Measurements from ENCODE around the gene PRMT3.

Gene PRMT3

GRCh38 chr11:20518323-20518834, 130.9 kb downstream of the PRMT3 start:
- Histone ChIP-seq H3K27ac (ENCODE audit: low read depth, low read length, severe bottlenecking) (no peak overlapping the region), H3K4me1 (ENCODE audit: control insufficient read depth, insufficient read depth, low read length, poor library complexity, severe bottlenecking) (no peaks in the 10 kb centered on the region), H3K9me3 (ENCODE audit: control insufficient read depth, low read length) (no peaks in the 10 kb centered on the region), H3K36me3 (ENCODE audit: control insufficient read depth, insufficient read depth, low read length) (no peaks in the 10 kb centered on the region), H3K4me3 (ENCODE audit: extremely low read depth, insufficient read depth, low read length, poor library complexity, severe bottlenecking) (no peak overlapping the region)
- WGBS, 2 experiments (ENCODE audit: insufficient coverage in 2 of 2): 89 to 92% methylated on average over 4 to 6 of the region's 7 CpGs

GRCh38 chr11:20522536-20522935, 135.0 kb downstream of the PRMT3 start:
- no peaks in the 10 kb centered on the region for H3K4me1 ChIP-seq (ENCODE audit: control insufficient read depth, insufficient read depth, low read length, poor library complexity, severe bottlenecking)
- WGBS, 2 experiments (ENCODE audit: insufficient coverage in 2 of 2): no CpG with 5 or more reads among the region's 1 CpG
- H3K9me3 ChIP-seq (ENCODE audit: control insufficient read depth, low read length): no peaks in the 10 kb centered on the region
- H3K4me3 ChIP-seq (ENCODE audit: extremely low read depth, insufficient read depth, low read length, poor library complexity, severe bottlenecking): no peak overlapping the region
- no peaks in the 10 kb centered on the region for H3K36me3 ChIP-seq (ENCODE audit: control insufficient read depth, insufficient read depth, low read length)
- H3K27ac ChIP-seq (ENCODE audit: low read depth, low read length, severe bottlenecking): no peak overlapping the region

GRCh38 chr11:20529757-20530156, 142.2 kb downstream of the PRMT3 start:
- H3K4me1 ChIP-seq (ENCODE audit: control insufficient read depth, insufficient read depth, low read length, poor library complexity, severe bottlenecking): peaks cover 3% of the 10 kb centered on the region
- H3K27ac ChIP-seq (ENCODE audit: low read depth, low read length, severe bottlenecking): no peak overlapping the region
- WGBS, 2 experiments (ENCODE audit: insufficient coverage in 2 of 2): 73 to 92% methylated on average over 2 to 4 of the region's 5 CpGs
- no peaks in the 10 kb centered on the region for H3K9me3 ChIP-seq (ENCODE audit: control insufficient read depth, low read length)
- H3K36me3 ChIP-seq (ENCODE audit: control insufficient read depth, insufficient read depth, low read length): no peaks in the 10 kb centered on the region
- no peak overlapping the region for H3K4me3 ChIP-seq (ENCODE audit: extremely low read depth, insufficient read depth, low read length, poor library complexity, severe bottlenecking)

- H3K4me3 ChIP-seq (ENCODE audit: extremely low read depth, insufficient read depth, low read length, poor library complexity, severe bottlenecking): no peak overlapping the region
- WGBS, 2 experiments (ENCODE audit: insufficient coverage in 2 of 2): 86 to 91% methylated on average over 8 to 11 of the region's 13 CpGs
Observed at GRCh38 chr11:20530942-20531703, 143.6 kb downstream of the PRMT3 start.

GRCh38 chr11:20535271-20535881, 147.9 kb downstream of the PRMT3 start:
- H3K4me1 ChIP-seq (ENCODE audit: control insufficient read depth, insufficient read depth, low read length, poor library complexity, severe bottlenecking): peaks cover 3% of the 10 kb centered on the region
- 55 to 89% methylated on average over 1 to 2 of the region's 2 CpGs for WGBS, 2 experiments (ENCODE audit: insufficient coverage in 2 of 2)
- no peak overlapping the region for H3K4me3 ChIP-seq (ENCODE audit: extremely low read depth, insufficient read depth, low read length, poor library complexity, severe bottlenecking)
- H3K36me3 ChIP-seq (ENCODE audit: control insufficient read depth, insufficient read depth, low read length): no peaks in the 10 kb centered on the region
- H3K27ac ChIP-seq (ENCODE audit: low read depth, low read length, severe bottlenecking): no peak overlapping the region
- peaks cover 3% of the 10 kb centered on the region for H3K9me3 ChIP-seq (ENCODE audit: control insufficient read depth, low read length)

More at GRCh38 chr11:20530942-20531703, 143.6 kb downstream of the PRMT3 start:
- H3K36me3 ChIP-seq (ENCODE audit: control insufficient read depth, insufficient read depth, low read length): no peaks in the 10 kb centered on the region
- H3K4me1 ChIP-seq (ENCODE audit: control insufficient read depth, insufficient read depth, low read length, poor library complexity, severe bottlenecking): peaks cover 3% of the 10 kb centered on the region
- no peak overlapping the region for H3K27ac ChIP-seq (ENCODE audit: low read depth, low read length, severe bottlenecking)
- no peaks in the 10 kb centered on the region for H3K9me3 ChIP-seq (ENCODE audit: control insufficient read depth, low read length)

GRCh38 chr11:20536365-20536764, 148.8 kb downstream of the PRMT3 start:
- Histone ChIP-seq H3K4me3 (ENCODE audit: extremely low read depth, insufficient read depth, low read length, poor library complexity, severe bottlenecking) (no peak overlapping the region), H3K9me3 (ENCODE audit: control insufficient read depth, low read length) (peaks cover 3% of the 10 kb centered on the region), H3K4me1 (ENCODE audit: control insufficient read depth, insufficient read depth, low read length, poor library complexity, severe bottlenecking) (no peaks in the 10 kb centered on the region), H3K27ac (ENCODE audit: low read depth, low read length, severe bottlenecking) (no peak overlapping the region), H3K36me3 (ENCODE audit: control insufficient read depth, insufficient read depth, low read length) (no peaks in the 10 kb centered on the region)
- no CpG with 5 or more reads among the region's 3 CpGs for WGBS, 2 experiments (ENCODE audit: insufficient coverage in 2 of 2)

- Histone ChIP-seq H3K4me1 (ENCODE audit: control insufficient read depth, insufficient read depth, low read length, poor library complexity, severe bottlenecking) (no peaks in the 10 kb centered on the region), H3K4me3 (ENCODE audit: extremely low read depth, insufficient read depth, low read length, poor library complexity, severe bottlenecking) (no peak overlapping the region), H3K9me3 (ENCODE audit: control insufficient read depth, low read length) (peaks cover 3% of the 10 kb centered on the region), H3K27ac (ENCODE audit: low read depth, low read length, severe bottlenecking) (no peak overlapping the region), H3K36me3 (ENCODE audit: control insufficient read depth, insufficient read depth, low read length) (no peaks in the 10 kb centered on the region)
- WGBS, 2 experiments (ENCODE audit: insufficient coverage in 2 of 2): no CpG with 5 or more reads among the region's 1 CpG
Observed at GRCh38 chr11:20536784-20537183, 149.3 kb downstream of the PRMT3 start.

- Histone ChIP-seq H3K9me3 (ENCODE audit: control insufficient read depth, low read length) (peaks cover 3% of the 10 kb centered on the region), H3K4me3 (ENCODE audit: extremely low read depth, insufficient read depth, low read length, poor library complexity, severe bottlenecking) (no peak overlapping the region), H3K27ac (ENCODE audit: low read depth, low read length, severe bottlenecking) (no peak overlapping the region), H3K4me1 (ENCODE audit: control insufficient read depth, insufficient read depth, low read length, poor library complexity, severe bottlenecking) (no peaks in the 10 kb centered on the region), H3K36me3 (ENCODE audit: control insufficient read depth, insufficient read depth, low read length) (no peaks in the 10 kb centered on the region)
- WGBS, 2 experiments (ENCODE audit: insufficient coverage in 2 of 2): no CpG with 5 or more reads among the region's 2 CpGs
Observed at GRCh38 chr11:20541503-20541902, 154.0 kb downstream of the PRMT3 start.

- no peak overlapping the region for H3K4me3 ChIP-seq (ENCODE audit: extremely low read depth, insufficient read depth, low read length, poor library complexity, severe bottlenecking)
- no peak overlapping the region for H3K27ac ChIP-seq (ENCODE audit: low read depth, low read length, severe bottlenecking)
Observed at GRCh38 chr11:20544603-20545237, 157.2 kb downstream of the PRMT3 start.

GRCh38 chr11:20547411-20547810, 159.9 kb downstream of the PRMT3 start:
- Histone ChIP-seq H3K9me3 (ENCODE audit: control insufficient read depth, low read length) (no peaks in the 10 kb centered on the region), H3K4me3 (ENCODE audit: extremely low read depth, insufficient read depth, low read length, poor library complexity, severe bottlenecking) (no peak overlapping the region), H3K36me3 (ENCODE audit: control insufficient read depth, insufficient read depth, low read length) (no peaks in the 10 kb centered on the region), H3K27ac (ENCODE audit: low read depth, low read length, severe bottlenecking) (no peak overlapping the region), H3K4me1 (ENCODE audit: control insufficient read depth, insufficient read depth, low read length, poor library complexity, severe bottlenecking) (no peaks in the 10 kb centered on the region)
- WGBS, 2 experiments (ENCODE audit: insufficient coverage in 2 of 2): no CpG with 5 or more reads among the region's 2 CpGs

More at GRCh38 chr11:20544603-20545237, 157.2 kb downstream of the PRMT3 start:
- Histone ChIP-seq H3K36me3 (ENCODE audit: control insufficient read depth, insufficient read depth, low read length) (no peaks in the 10 kb centered on the region), H3K4me1 (ENCODE audit: control insufficient read depth, insufficient read depth, low read length, poor library complexity, severe bottlenecking) (no peaks in the 10 kb centered on the region), H3K9me3 (ENCODE audit: control insufficient read depth, low read length) (no peaks in the 10 kb centered on the region)
- WGBS, 2 experiments (ENCODE audit: insufficient coverage in 2 of 2): 41 to 64% methylated on average over 5 to 6 of the region's 8 CpGs

All from mesodermal cell (in vitro differentiated cells).